Measurements from ENCODE around the gene EN1. TPM values are rescaled to one million over a fixed set of nuclear protein-coding genes. Genes with fewer than 3 reads are reported as not detected.

Gene EN1
- total RNA-seq (not detected in 2 replicates), polyA plus RNA-seq (not detected in 2 replicates), polyA minus RNA-seq (not detected in 2 replicates), Bru-seq, nascent RNA (not detected), BruChase-seq, experiment 1, labeled RNA remaining after a 6-hour chase (not detected), BruChase-seq, experiment 2, labeled RNA remaining after a 2-hour chase (not detected)
- not detected in 2 replicates for polyA plus RNA-seq (2011; cell fraction: cytosol; rRNA removed)
- polyA plus RNA-seq (2011; cell fraction: nucleus; rRNA removed): not detected in 2 replicates
- polyA plus RNA-seq (2012): not detected in 2 replicates
- not detected for polyA minus RNA-seq (2011; cell fraction: cytosol; rRNA and poly(A)+ RNA removed)
- polyA minus RNA-seq (2011; cell fraction: nucleus; rRNA and poly(A)+ RNA removed): not detected in 2 replicates
- long read RNA-seq: 0 reads

DNA sequence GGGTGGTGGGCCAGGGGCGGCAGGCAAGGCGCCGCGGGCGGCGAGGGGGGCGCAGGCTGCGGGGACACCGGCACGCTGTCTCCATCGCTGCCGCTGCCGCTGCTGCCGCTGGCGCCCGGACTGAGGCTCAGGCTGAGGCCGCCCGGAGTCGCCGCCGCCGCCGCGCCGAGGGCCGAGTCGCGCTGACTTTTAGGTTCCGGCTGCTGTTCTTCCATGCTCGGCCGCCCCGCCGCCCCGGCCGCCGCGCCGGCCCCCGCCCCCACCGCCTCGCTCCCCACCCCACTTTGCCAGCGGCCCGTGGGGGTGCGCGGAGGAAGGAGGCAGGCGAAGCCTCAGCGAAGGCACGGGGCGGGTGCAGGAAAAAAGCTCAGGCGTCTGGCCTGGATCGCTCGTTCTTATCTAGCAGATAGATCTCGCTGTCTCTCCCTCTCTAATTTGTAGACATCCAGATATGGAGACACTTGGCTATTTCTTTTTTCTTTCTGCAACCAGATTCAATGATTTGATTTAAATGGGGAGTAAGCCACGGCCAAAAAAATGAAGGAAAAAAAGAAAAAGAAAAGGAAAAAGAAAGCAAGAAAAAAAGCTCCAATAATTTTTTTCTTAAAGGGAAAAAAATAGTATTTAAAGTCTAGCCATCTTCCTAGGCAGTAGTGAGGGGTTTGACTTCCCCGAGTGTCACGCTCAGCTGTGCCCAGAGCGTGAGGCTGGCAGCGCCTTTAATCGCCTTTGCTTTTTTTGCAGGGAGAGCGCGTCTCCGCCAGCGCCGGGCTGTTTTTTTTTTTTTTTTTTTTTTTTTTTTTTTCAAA, at the start of gene EN1:
Gene EN1 (minus strand): TSS at position 696 of the 809 bp plus-strand sequence. CDS start 481 bp downstream, at position 215.
- intact Hi-C loops (cut with micrococcal nuclease): no loop called here
- FAIRE-seq: no peak
- no peak for DNase-seq (ENCODE audit: low read depth, low spot score)

DNA sequence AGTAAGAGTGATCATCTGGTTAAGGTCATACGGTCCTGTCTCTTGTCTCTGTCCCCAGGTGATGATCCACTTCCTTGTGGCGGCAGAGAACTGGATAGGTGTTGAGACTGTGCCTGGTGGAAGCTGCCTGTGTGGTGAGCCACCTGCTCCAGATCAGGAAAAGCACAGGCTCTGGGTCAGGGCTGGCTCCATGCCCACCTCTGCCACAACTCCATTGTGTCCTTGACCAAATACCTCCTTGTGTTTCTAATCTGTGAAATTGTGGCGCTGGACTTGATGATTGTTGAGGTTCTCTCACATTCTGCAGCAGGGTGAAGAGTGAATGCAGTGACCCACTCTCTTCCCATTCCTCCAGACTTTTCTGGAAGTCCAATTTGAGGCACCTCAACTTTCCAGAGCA, 45.7 kb upstream of the EN1 start:
- FAIRE-seq (no peak), DNase-seq (ENCODE audit: low read depth, low spot score) (no peak)
- no peak for TF ChIP-seq EZH2 (IDR thresholded peaks at IDR 0.05; ENCODE audit: borderline replicate concordance, low read depth, low read length, severe bottlenecking)
- H4K20me1 ChIP-seq (replicated peaks; ENCODE audit: control insufficient read depth, extremely low read depth, insufficient read depth, low read length): no peaks in the 10 kb centered on the region
- ChIA-PET CTCF (no interaction called here), POLR2A (no interaction called here)
- H3K9ac ChIP-seq (replicated peaks; ENCODE audit: extremely low read depth, insufficient read depth, low read length): no peak overlapping the region
- H3K4me1 ChIP-seq (ENCODE audit: control insufficient read depth, extremely low read depth, insufficient read depth, low read length): no peaks in the 10 kb centered on the region
- H3K9me1 ChIP-seq (replicated peaks; ENCODE audit: control insufficient read depth, extremely low read depth, insufficient read depth, low read length): no peaks in the 10 kb centered on the region
- H3K4me3 ChIP-seq (replicated peaks in 1 of 3; ENCODE audit: insufficient read depth in 1 of 3, low read depth in 1 of 3, low read length in 3 of 3): no peak overlapping the region
- intact Hi-C loops (cut with micrococcal nuclease): no loop called here
- no peaks in the 10 kb centered on the region for H3K36me3 ChIP-seq (ENCODE audit: control insufficient read depth in 2 of 2, extremely low read depth in 1 of 2, insufficient read depth in 2 of 2, low read length in 2 of 2)
- BruUV-seq (replicated peaks): no TSS peak
- H3K27me3 ChIP-seq (ENCODE audit: control insufficient read depth in 2 of 2, insufficient read depth in 2 of 2, low read length in 2 of 2): no peaks in the 10 kb centered on the region
- H2AFZ ChIP-seq (ENCODE audit: low read depth, low read length): no peak overlapping the region
- no peak overlapping the region for H3K4me2 ChIP-seq (ENCODE audit: insufficient read depth, low read length)
- H3K27ac ChIP-seq (ENCODE audit: insufficient read depth, low read depth, low read length): no peak overlapping the region
- H3K79me2 ChIP-seq (ENCODE audit: control insufficient read depth, insufficient read depth, low read length): no peaks in the 10 kb centered on the region
- H3K9me3 ChIP-seq (replicated peaks; ENCODE audit: control insufficient read depth, insufficient read depth, low read length): no peaks in the 10 kb centered on the region
- dilution Hi-C loops (cut with MboI; ENCODE audit: extremely low pct_ligation_motif_present, low sequenced_read_pairs): no loop called here

More for the DNA sequence above, at the start of gene EN1:
- H4K20me1 ChIP-seq (replicated peaks; ENCODE audit: control insufficient read depth, extremely low read depth, insufficient read depth, low read length): no peaks in the 10 kb centered on the region
- no peak within 1 kb of the TSS for H3K4me3 ChIP-seq (replicated peaks in 1 of 3; ENCODE audit: insufficient read depth in 1 of 3, low read depth in 1 of 3, low read length in 3 of 3)
- TF ChIP-seq POLR2A (IDR thresholded peaks at IDR 0.05; ENCODE audit: low read depth, low read length) (no peak), GATA2 (IDR thresholded peaks at IDR 0.05; ENCODE audit: insufficient read depth, insufficient read length, low read depth, low read length) (peak; percentile 7), EZH2 (IDR thresholded peaks at IDR 0.05; ENCODE audit: borderline replicate concordance, low read depth, low read length, severe bottlenecking) (no peak)
- peaks cover 4% of the 10 kb centered on the region for H3K4me1 ChIP-seq (ENCODE audit: control insufficient read depth, extremely low read depth, insufficient read depth, low read length)
- peaks cover 84 to 93% of the 10 kb centered on the region in 2 experiments for H3K27me3 ChIP-seq (ENCODE audit: control insufficient read depth in 2 of 2, insufficient read depth in 2 of 2, low read length in 2 of 2)
- BruUV-seq (replicated peaks): no TSS peak
- POLR2A ChIA-PET: no interaction called here
- no peaks in the 10 kb centered on the region for H3K79me2 ChIP-seq (ENCODE audit: control insufficient read depth, insufficient read depth, low read length)
- H2AFZ ChIP-seq (ENCODE audit: low read depth, low read length): no peak within 1 kb of the TSS
- CTCF ChIA-PET: interaction anchor here (0.8 to 4.2 kb wide), 7 partner anchors 8 to 815 kb away, joined by 3 to 21 read pairs (median 5); no protein-coding TSS in a partner anchor
- no peak within 1 kb of the TSS for H3K4me2 ChIP-seq (ENCODE audit: insufficient read depth, low read length)
- H3K9ac ChIP-seq (replicated peaks; ENCODE audit: extremely low read depth, insufficient read depth, low read length): no peak within 1 kb of the TSS
- H3K9me1 ChIP-seq (replicated peaks; ENCODE audit: control insufficient read depth, extremely low read depth, insufficient read depth, low read length): no peaks in the 10 kb centered on the region
- dilution Hi-C loops (cut with MboI; ENCODE audit: extremely low pct_ligation_motif_present, low sequenced_read_pairs): no loop called here
- H3K9me3 ChIP-seq (replicated peaks; ENCODE audit: control insufficient read depth, insufficient read depth, low read length): no peaks in the 10 kb centered on the region
- no peak within 1 kb of the TSS for H3K27ac ChIP-seq (ENCODE audit: insufficient read depth, low read depth, low read length)
- no peaks in the 10 kb centered on the region for H3K36me3 ChIP-seq (ENCODE audit: control insufficient read depth in 2 of 2, extremely low read depth in 1 of 2, insufficient read depth in 2 of 2, low read length in 2 of 2)

Data from endothelial cell of umbilical vein (primary cell).